K562 (cell line): ENCODE results near the gene ATP2B1. TPM values are rescaled to one million over a fixed set of nuclear protein-coding genes. Genes with fewer than 3 reads are reported as not detected.

ENCODE experiments used
- ETV6 ChIP-seq, 3 experiments: fragments of 150-350 bp in 1 of 3; sonication (generic) in 1 of 3; formaldehyde crosslinking in 1 of 3; IDR thresholded peaks; 2 replicates each; pipeline versions ENCODE4 v1.6.1 to v1.8.0; 2014 to 2022; ENCODE audit warnings: borderline replicate concordance in 2 of 3, low read depth in 2 of 3, antibody characterized with exemption in 1 of 3, low read length in 1 of 3, mild to moderate bottlenecking in 1 of 3, missing genetic modification reagents in 1 of 3
- NR2C1 ChIP-seq, 2 experiments: fragments of 450-650 bp; IDR thresholded peaks; 2 replicates each; pipeline ENCODE4 v1.6.1; 2017; ENCODE audit warnings: mild to moderate bottlenecking in 2 of 2, antibody characterized with exemption in 1 of 2, inconsistent platforms in 1 of 2, missing compliant biosample characterization in 1 of 2, missing genetic modification characterization in 1 of 2
- SMARCA4 ChIP-seq: fragments of 450-650 bp; IDR thresholded peaks from 2 replicates; pipeline ENCODE4 v1.6.1; 2016
- ZBTB9 ChIP-seq: fragments of 450-650 bp; formaldehyde crosslinking; IDR thresholded peaks from 2 replicates; pipeline ENCODE4 v1.4.0; 2020; ENCODE audit warnings: mild to moderate bottlenecking, moderate library complexity
- ZNF318 ChIP-seq, 2 experiments: fragments of 450-650 bp; IDR thresholded peaks; 2 replicates each; pipeline ENCODE4 v1.6.1; 2016; ENCODE audit warnings: mild to moderate bottlenecking in 2 of 2, borderline replicate concordance in 1 of 2, low read depth in 1 of 2, moderate library complexity in 1 of 2
- polyA plus RNA-seq, 8 experiments: library from polyadenylated mRNA; depleted of rRNA in 4 of 8; stranded (reverse) in 5 of 8; unstranded in 3 of 8; fragments of >200 nt; fragmentation: Nextera tagmentation in 2 of 8; fragmentation: Illumina TruSeq in 1 of 8; extraction: Ambion mirVana in 2 of 8; extraction: Trizol in 1 of 8; gene quantifications; 2 replicates each; pipeline versions ENCODE4 v1.2.1 to v1.2.3, GENCODE V29; 2011 to 2014; ENCODE audit warnings: inconsistent platforms in 1 of 8, missing spikeins in 1 of 8
- total RNA-seq, 7 experiments: library from RNA; depleted of rRNA in 6 of 7; stranded (reverse); fragments of >200 nt in 6 of 7; fragmentation: Illumina TruSeq in 2 of 7; extraction: Trizol in 2 of 7; gene quantifications; 2 replicates each; pipeline versions ENCODE4 v1.2.1 to v1.2.3, GENCODE V29; 2011 to 2021; ENCODE audit warnings: low replicate concordance in 1 of 7

Gene ATP2B1
- total and polyA plus RNA-seq, 9 of the 15 experiments (the other 6 are each of a cell fraction or from before 2014, with no cell fraction given), result 8.6 to 39.0 (median 27.8) TPM

- TF ChIP-seq ZNF318 (IDR thresholded peaks at IDR 0.05; ENCODE audit: borderline replicate concordance in 1 of 2, low read depth in 1 of 2), result peak in 1 of 2 experiments; percentile 97; a peak in 2 of 4 replicates
- TF ChIP-seq ZBTB9 (CRISPR knock-in tag), result no peak
- peak; percentile 95 for TF ChIP-seq SMARCA4
- TF ChIP-seq NR2C1 (IDR thresholded peaks at IDR 0.05), result no peak
- TF ChIP-seq NR2C1 (tag; IDR thresholded peaks at IDR 0.05), result peak; percentile 46; the same call in 1 of the 2 replicates
- TF ChIP-seq ETV6 (IDR thresholded peaks at IDR 0.05; ENCODE audit: borderline replicate concordance in 1 of 2, low read depth in 2 of 2, low read length in 1 of 2), result peak in 1 of 2 experiments; percentile 50; a peak in 1 of 4 replicates
- no peak for TF ChIP-seq ETV6 (CRISPR knock-in tag; IDR thresholded peaks at IDR 0.05; ENCODE audit: borderline replicate concordance)
These were observed 48.2 kb upstream of the ATP2B1 start (continued) for GRCh38 chr12:89756585-89757398.
